GM12892 (cell line): ENCODE measurements around the gene CADM1.

Experiments
- DNase-seq: peaks from one replicate; pipeline ENCODE4 v3.0.0; 2011; ENCODE audit not compliant: insufficient read length
- FAIRE-seq: peaks from 2 replicates; lab custom pipeline; 2011; peaks lifted over from hg19 to GRCh38; lab: Jason Lieb, UNC
- POLR2A ChIP-seq: IDR thresholded peaks from 2 replicates; pipeline ENCODE4 v1.6.1; 2011; ENCODE audit warnings: low read depth, low read length, control low read depth
- POLR2AphosphoS5 ChIP-seq: IDR thresholded peaks from 2 replicates; pipeline ENCODE4 v1.6.1; 2011; ENCODE audit warnings: low read depth, low read length, control low read depth
- TAF1 ChIP-seq: IDR thresholded peaks from 2 replicates; pipeline ENCODE4 v1.6.1; 2011; ENCODE audit warnings: low read depth, mild to moderate bottlenecking, control low read depth, low read length, borderline replicate concordance

The CADM1 gene

GRCh38 chr11:115430345-115430744 is 73.9 kb downstream of the CADM1 start:
- FAIRE-seq (no peak), DNase-seq (no peak)
- TF ChIP-seq POLR2A = no peak
- TF ChIP-seq TAF1 = no peak
- no peak for TF ChIP-seq POLR2AphosphoS5

- no peak for DNase-seq
- no peak for FAIRE-seq
- TF ChIP-seq POLR2AphosphoS5 = no peak
Measured at GRCh38 chr11:115428306-115428705, 75.9 kb downstream of the CADM1 start.

GRCh38 chr11:115425816-115426215 is 78.4 kb downstream of the CADM1 start:
- FAIRE-seq = no peak
- no peak for DNase-seq
- no peak for TF ChIP-seq POLR2AphosphoS5
- no peak for TF ChIP-seq TAF1
- no peak for TF ChIP-seq POLR2A

GRCh38 chr11:115425250-115425649 is 79.0 kb downstream of the CADM1 start:
- no peak for DNase-seq

GRCh38 chr11:115423728-115424459 is 80.3 kb downstream of the CADM1 start:
- DNase-seq = no peak
- TF ChIP-seq POLR2AphosphoS5 (no peak), POLR2A (no peak), TAF1 (no peak)
- no peak for FAIRE-seq

More at GRCh38 chr11:115425250-115425649, 79.0 kb downstream of the CADM1 start:
- TF ChIP-seq POLR2A = no peak
- TF ChIP-seq TAF1 = no peak
- TF ChIP-seq POLR2AphosphoS5 = no peak
- FAIRE-seq = no peak

GRCh38 chr11:115421992-115422689 is 82.1 kb downstream of the CADM1 start:
- TF ChIP-seq POLR2AphosphoS5 (no peak), TAF1 (no peak), POLR2A (no peak)
- DNase-seq (no peak), FAIRE-seq (peak; percentile 42)

- FAIRE-seq (peak; percentile 14), DNase-seq (no peak)
- no peak for TF ChIP-seq POLR2AphosphoS5
- no peak for TF ChIP-seq POLR2A
- no peak for TF ChIP-seq TAF1
Measured at GRCh38 chr11:115421352-115421991, 82.7 kb downstream of the CADM1 start.

- FAIRE-seq (peak; percentile 63), DNase-seq (no peak)
- TF ChIP-seq TAF1 = no peak
- no peak for TF ChIP-seq POLR2AphosphoS5
- TF ChIP-seq POLR2A = no peak
Measured at GRCh38 chr11:115420505-115420904, 83.7 kb downstream of the CADM1 start.

GRCh38 chr11:115418626-115419025 is 85.6 kb downstream of the CADM1 start:
- FAIRE-seq = no peak
- TF ChIP-seq POLR2AphosphoS5 = no peak
- DNase-seq = no peak

GRCh38 chr11:115418081-115418480 is 86.1 kb downstream of the CADM1 start:
- no peak for DNase-seq
- FAIRE-seq = no peak
- TF ChIP-seq TAF1 (no peak), POLR2AphosphoS5 (no peak), POLR2A (no peak)

GRCh38 chr11:115411120-115411519 is 93.1 kb downstream of the CADM1 start:
- FAIRE-seq (no peak), DNase-seq (no peak)
- TF ChIP-seq TAF1 = no peak
- TF ChIP-seq POLR2A = no peak
- no peak for TF ChIP-seq POLR2AphosphoS5
